DMS153 treated with DMSO at 0.1 percent for 48 hours (cell line): Measurements from ENCODE around the gene FUT7.
"Not testable (repeated sequence)": the region's sequence is repeated elsewhere in the genome, so short reads cannot be mapped to it uniquely, and the experiment has no call there.

Experiments used
- DNase-seq: peaks from one replicate; lab custom pipeline; 2025; ENCODE audit not compliant: unreplicated experiment; lab: John Stamatoyannopoulos, UW

The FUT7 gene

GRCh38 chr9:137006116-137007003, 25.5 kb downstream of the FUT7 start:
- DNase-seq: no peak

GRCh38 chr9:137004285-137004684, 27.6 kb downstream of the FUT7 start:
- not testable (repeated sequence) for DNase-seq

GRCh38 chr9:137002646-137003041, 29.2 kb downstream of the FUT7 start:
- DNase-seq: no peak

GRCh38 chr9:137001857-137002645, 29.8 kb downstream of the FUT7 start:
- no peak for DNase-seq

- DNase-seq: no peak
Observed at GRCh38 chr9:137000177-137000930, 31.5 kb downstream of the FUT7 start.

GRCh38 chr9:136997830-136998234, 34.1 kb downstream of the FUT7 start:
- DNase-seq: no peak

GRCh38 chr9:136997371-136997770, 34.5 kb downstream of the FUT7 start:
- DNase-seq: no peak

GRCh38 chr9:136996361-136997292, 35.3 kb downstream of the FUT7 start, which contains the start of gene CLIC3:
CLIC3 (minus strand) TSS chr9:136996568; CDS start chr9:136996543, 25 bp downstream.
- no peak for DNase-seq

GRCh38 chr9:136995772-136996311, 36.0 kb downstream of the FUT7 start:
- DNase-seq: no peak

GRCh38 chr9:136995362-136995761, 36.5 kb downstream of the FUT7 start:
- no peak for DNase-seq

GRCh38 chr9:136994888-136995230, 37.0 kb downstream of the FUT7 start:
- DNase-seq: no peak

GRCh38 chr9:136994180-136994887, 37.6 kb downstream of the FUT7 start:
- DNase-seq: no peak

- no peak for DNase-seq
Observed at GRCh38 chr9:136992819-136993369, 39.0 kb downstream of the FUT7 start.

GRCh38 chr9:136991993-136992818, 39.7 kb downstream of the FUT7 start, which contains the start of gene PAXX:
PAXX (plus strand) TSS chr9:136992422; CDS start chr9:136992444, 22 bp downstream.
- peak; percentile 78 for DNase-seq

- DNase-seq: peak; percentile 56
Observed at GRCh38 chr9:136990242-136990911, 41.5 kb downstream of the FUT7 start.

GRCh38 chr9:136988872-136989271, 43.0 kb downstream of the FUT7 start:
- DNase-seq: no peak

- no peak for DNase-seq
Observed at GRCh38 chr9:136985853-136986252, 46.0 kb downstream of the FUT7 start.
